ENCODE results near the gene RPF1.

RPF1 gene

GRCh38 chr1:84541679-84542078 lies 62.6 kb downstream of the RPF1 start:
- Histone ChIP-seq H3K27me3 (ENCODE audit: control insufficient read depth in 3 of 3, insufficient read depth in 3 of 3, low read depth in 1 of 3, low read length in 3 of 3) (no peaks in the 10 kb centered on the region), H4K8ac (ENCODE audit: low read depth, low read length) (no peak overlapping the region), H3K79me1 (ENCODE audit: low read depth, low read length) (no peaks in the 10 kb centered on the region), H3K9ac (ENCODE audit: low read depth, low read length, poor library complexity) (no peak overlapping the region), H3K14ac (ENCODE audit: low read length) (no peak overlapping the region), H3K4me2 (ENCODE audit: insufficient read depth, low read length, poor library complexity, severe bottlenecking) (no peak overlapping the region), H2AFZ (ENCODE audit: low read length) (no peak overlapping the region), H2BK120ac (ENCODE audit: low read depth, low read length) (no peak overlapping the region), H3K23ac (ENCODE audit: low read depth, low read length, poor library complexity) (no peak overlapping the region), H2BK5ac (ENCODE audit: low read length) (no peak overlapping the region), H3K9me3 (replicated peaks in 1 of 2; ENCODE audit: control insufficient read depth in 2 of 2, insufficient read depth in 1 of 2, low read depth in 1 of 2, low read length in 2 of 2) (no peaks in the 10 kb centered on the region), H3K18ac (ENCODE audit: low read length) (no peak overlapping the region), H3K27ac (replicated peaks; ENCODE audit: low read length) (no peak overlapping the region), H3K4me1 (ENCODE audit: control insufficient read depth in 2 of 2, insufficient read depth in 1 of 2, low read depth in 1 of 2, low read length in 2 of 2) (no peaks in the 10 kb centered on the region), H2BK12ac (ENCODE audit: low read length) (no peak overlapping the region), H3K4me3 (ENCODE audit: low read length in 2 of 2) (no peak overlapping the region), H3K4ac (ENCODE audit: low read length) (no peak overlapping the region), H2BK15ac (ENCODE audit: low read length) (no peak overlapping the region), H4K91ac (ENCODE audit: low read depth, low read length, poor library complexity) (no peak overlapping the region), H3K36me3 (replicated peaks in 1 of 2; ENCODE audit: control insufficient read depth in 2 of 2, insufficient read depth in 2 of 2, low read length in 2 of 2) (no peaks in the 10 kb centered on the region), H2AK5ac (ENCODE audit: low read depth, low read length) (no peak overlapping the region)
- WGBS, 2 donors (ENCODE audit: extremely low coverage in 2 of 2, insufficient read length in 2 of 2, insufficient replicate concordance in 1 of 2), result no CpG with 5 or more reads among the region's 4 CpGs
- no peak for DNase-seq (ENCODE audit: low spot score)

Measured in neuronal stem cell (in vitro differentiated cells).